Fibroblast of lung (primary cell): Measurements from ENCODE around the gene CDK15.

Experiments
- CTCF ChIP-seq, 2 donors: IDR thresholded peaks in 1 of 2; conservative IDR thresholded peaks in 1 of 2; 1 replicate in 1 of 2; 2 replicates in 1 of 2; pipeline ENCODE4 v1.5.1; 2011 to 2012; ENCODE audit warnings: low read length in 2 of 2, control low read depth in 1 of 2, inconsistent platforms in 1 of 2, low read depth in 1 of 2, mild to moderate bottlenecking in 1 of 2
- EZH2 ChIP-seq: IDR thresholded peaks from 2 replicates; pipeline ENCODE4 v1.5.1; 2012; ENCODE audit warnings: low read length, control low read depth, mild to moderate bottlenecking; ENCODE audit errors: missing control alignments

- TF ChIP-seq CTCF (conservative IDR thresholded peaks at IDR 0.05 in 1 of 2, IDR thresholded peaks at IDR 0.05 in 1 of 2; ENCODE audit: low read depth in 1 of 2, low read length in 2 of 2), result no peak
- TF ChIP-seq EZH2, result no peak
Measured at GRCh38 chr2:201924453-201924852, 118.1 kb downstream of the CDK15 start.
